SW480 (cell line): Measurements from ENCODE around the gene TOR3A.
"Not testable (repeated sequence)": the region's sequence is repeated elsewhere in the genome, so short reads cannot be mapped to it uniquely, and the experiment has no call there.

Source experiments
- DNase-seq: peaks from one replicate; pipeline ENCODE4 v3.0.0-alpha.2; 2016; ENCODE audit warnings: low spot score

TOR3A gene

GRCh38 chr1:179107706-179108629 lies 26.1 kb downstream of the TOR3A start:
- DNase-seq: no peak

GRCh38 chr1:179108644-179109043 lies 26.8 kb downstream of the TOR3A start:
- no peak for DNase-seq

- no peak for DNase-seq
Measured at GRCh38 chr1:179115181-179115580, 33.3 kb downstream of the TOR3A start.

GRCh38 chr1:179119513-179119912 lies 37.6 kb downstream of the TOR3A start:
- no peak for DNase-seq

GRCh38 chr1:179120736-179121135 lies 38.9 kb downstream of the TOR3A start:
- no peak for DNase-seq

GRCh38 chr1:179121159-179121938 lies 39.5 kb downstream of the TOR3A start:
- DNase-seq: peak; percentile 27

GRCh38 chr1:179124873-179125272 lies 43.0 kb downstream of the TOR3A start:
- no peak for DNase-seq

- DNase-seq: no peak
Measured at GRCh38 chr1:179126338-179127060, 44.6 kb downstream of the TOR3A start.

- no peak for DNase-seq
Measured at GRCh38 chr1:179127163-179127895, 45.5 kb downstream of the TOR3A start.

- DNase-seq: no peak
Measured at GRCh38 chr1:179128520-179128919, 46.6 kb downstream of the TOR3A start.

GRCh38 chr1:179129702-179130473 lies 48.0 kb downstream of the TOR3A start:
- DNase-seq: peak; percentile 22

GRCh38 chr1:179135168-179135567 lies 53.3 kb downstream of the TOR3A start:
- not testable (repeated sequence) for DNase-seq

- not testable (repeated sequence) for DNase-seq
Measured at GRCh38 chr1:179135707-179136106, 53.8 kb downstream of the TOR3A start.

GRCh38 chr1:179137617-179138255 lies 55.9 kb downstream of the TOR3A start:
- DNase-seq: no peak

GRCh38 chr1:179138755-179139154 lies 56.9 kb downstream of the TOR3A start:
- not testable (repeated sequence) for DNase-seq

- DNase-seq: no peak
Measured at GRCh38 chr1:179141592-179142251, 59.9 kb downstream of the TOR3A start.

- DNase-seq: peak; percentile 67
Measured at GRCh38 chr1:179142889-179143299, 61.0 kb downstream of the TOR3A start.

GRCh38 chr1:179143322-179143721 lies 61.5 kb downstream of the TOR3A start:
- peak; percentile 43 for DNase-seq

- DNase-seq: no peak
Measured at GRCh38 chr1:179144626-179145025, 62.8 kb downstream of the TOR3A start.

GRCh38 chr1:179145521-179145920 lies 63.7 kb downstream of the TOR3A start:
- no peak for DNase-seq
